NCI-H774 (cell line): ENCODE results near the gene SLX4IP.
"Not testable (repeated sequence)": the region's sequence is repeated elsewhere in the genome, so short reads cannot be mapped to it uniquely, and the experiment has no call there.

Source experiments
- DNase-seq: peaks from one replicate; lab custom pipeline; 2025; lab: John Stamatoyannopoulos, UW

SLX4IP gene

DNA sequence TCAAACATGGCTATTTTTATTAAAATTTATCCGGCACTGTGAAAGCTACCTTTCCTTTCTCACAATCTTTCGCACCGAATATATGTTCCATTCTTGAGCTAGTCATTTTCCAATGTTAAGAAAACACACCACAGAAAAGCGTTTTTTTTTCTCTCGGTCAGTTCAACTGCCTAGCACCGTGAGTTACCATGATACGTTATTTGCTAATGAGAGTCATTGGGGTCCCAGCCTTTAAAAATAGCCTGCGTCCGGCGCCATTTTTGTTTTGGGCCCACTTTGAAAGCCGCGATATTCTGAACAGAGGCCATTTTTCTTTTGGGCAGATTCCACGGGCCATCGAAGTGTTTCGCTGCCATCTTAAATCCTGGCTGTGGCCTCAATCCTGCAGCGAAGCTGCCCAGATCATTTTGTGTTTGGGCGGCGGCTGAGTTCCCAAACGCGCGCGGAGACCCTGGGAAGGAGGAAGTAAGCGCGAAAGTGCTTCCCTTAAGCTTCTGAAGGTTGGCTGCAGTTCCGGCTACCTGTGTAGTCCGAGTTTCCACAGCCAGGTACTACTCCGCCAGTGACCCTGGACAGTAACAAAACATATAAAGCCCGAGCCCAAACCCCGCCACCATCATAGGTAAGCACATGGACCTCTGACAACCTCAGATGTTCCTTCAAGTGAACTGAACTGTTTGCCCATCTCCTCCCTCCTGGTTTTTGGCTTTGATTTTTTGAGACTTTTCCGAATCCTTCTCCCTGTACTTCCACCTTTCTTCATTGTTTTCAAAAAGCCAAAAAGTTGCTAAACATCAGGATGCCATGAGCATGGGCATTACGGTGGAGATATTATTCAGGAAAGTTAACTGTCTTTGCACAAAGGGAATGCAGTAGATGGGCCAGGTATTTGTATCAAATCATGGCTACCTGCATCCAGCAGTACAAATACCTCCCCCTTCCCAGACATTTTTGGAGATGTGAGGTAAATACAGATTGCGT, at the start of gene SLX4IP:
TSS of gene SLX4IP (plus strand) at position 474 of the 981 bp plus-strand sequence. CDS start 22,900 bp downstream, outside the sequence.
- peak; percentile 94 for DNase-seq

- no peak for DNase-seq
Measured at GRCh38 chr20:10385850-10386544, 49.1 kb upstream of the SLX4IP start.

GRCh38 chr20:10387686-10388085, 47.4 kb upstream of the SLX4IP start:
- no peak for DNase-seq

GRCh38 chr20:10388597-10388996, 46.5 kb upstream of the SLX4IP start:
- DNase-seq: no peak

- no peak for DNase-seq
Measured at GRCh38 chr20:10390709-10391108, 44.4 kb upstream of the SLX4IP start.

GRCh38 chr20:10394752-10395151, 40.4 kb upstream of the SLX4IP start:
- not testable (repeated sequence) for DNase-seq

- no peak for DNase-seq
Measured at GRCh38 chr20:10398834-10399369, 36.2 kb upstream of the SLX4IP start.

GRCh38 chr20:10402938-10403608, 32.0 kb upstream of the SLX4IP start:
- no peak for DNase-seq

- no peak for DNase-seq
Measured at GRCh38 chr20:10404023-10404628, 31.0 kb upstream of the SLX4IP start.

DNA sequence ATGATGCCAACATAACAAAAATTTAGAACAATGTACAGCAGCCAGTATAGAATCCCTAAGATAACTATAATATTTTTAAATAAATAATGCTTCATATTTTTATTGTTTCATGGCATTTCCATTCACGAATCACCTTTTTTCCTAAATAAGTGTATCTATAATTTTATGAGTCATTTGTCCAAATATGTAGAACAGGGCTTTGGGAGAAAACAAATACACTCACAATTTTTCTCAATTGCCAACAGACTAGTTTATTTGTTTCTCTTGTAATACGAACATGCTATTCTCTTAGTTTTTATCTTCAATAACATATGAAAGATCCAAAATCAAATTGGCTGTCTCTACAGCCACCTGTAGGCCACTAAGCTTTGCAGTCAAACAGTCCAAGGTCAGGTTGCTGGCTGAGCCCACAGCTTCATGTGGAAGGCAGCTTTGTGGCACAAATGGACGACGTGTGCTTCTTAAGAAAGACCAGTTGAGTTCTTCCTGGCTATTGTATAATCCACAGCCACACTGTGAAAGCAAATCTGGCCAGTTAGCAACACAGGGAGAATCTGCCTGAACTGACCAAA, 30.1 kb upstream of the SLX4IP start:
- no peak for DNase-seq

DNA sequence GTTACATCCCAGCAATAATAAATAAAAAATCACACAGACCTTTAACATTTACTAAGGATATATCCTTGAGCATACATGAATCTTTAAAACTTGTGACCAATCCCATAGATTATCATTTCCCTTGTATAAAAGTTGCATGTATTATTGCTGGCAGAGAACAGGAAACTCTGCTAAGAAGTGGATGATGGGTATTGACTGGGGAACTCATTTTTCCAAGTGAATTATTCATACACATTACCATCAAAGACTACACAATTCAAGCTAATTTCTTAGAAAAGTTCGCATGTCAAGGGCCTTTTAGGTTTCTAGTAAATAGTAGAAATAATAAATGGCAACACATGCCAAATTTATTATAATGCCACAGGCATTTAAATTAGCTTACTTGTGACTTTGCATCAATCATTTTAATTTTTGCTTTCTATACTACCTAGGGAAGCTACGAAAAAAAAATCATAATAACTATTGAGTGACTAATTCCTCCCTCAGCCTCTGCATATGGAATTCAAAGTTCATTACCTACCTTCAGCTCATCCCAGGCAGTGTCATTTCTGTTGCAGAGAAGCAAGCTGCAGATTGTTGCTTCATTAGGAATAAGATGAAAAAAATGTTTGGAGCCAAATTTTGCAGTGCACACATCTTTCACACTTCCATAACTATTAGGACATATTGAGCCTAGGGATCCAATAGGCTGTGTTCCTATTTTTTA, 26.8 kb upstream of the SLX4IP start:
- DNase-seq: no peak

DNA sequence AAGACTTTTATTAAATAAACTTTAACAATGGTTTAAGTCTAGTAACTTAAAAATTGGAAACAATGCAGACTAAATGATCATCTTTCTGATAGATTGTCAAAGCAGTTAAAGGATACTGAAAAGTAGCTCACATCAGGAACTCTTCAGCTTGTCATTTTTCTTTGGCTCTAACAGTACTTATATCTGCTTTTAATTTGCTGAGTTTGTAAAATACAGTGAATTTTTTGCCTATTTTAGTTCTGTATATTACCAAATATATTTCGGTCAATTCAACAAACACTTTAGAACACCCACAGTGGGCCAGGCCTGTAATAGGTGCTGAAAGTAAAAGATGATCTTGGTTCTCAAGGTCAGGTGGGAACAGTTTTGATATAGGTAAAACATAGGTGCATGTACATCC, 23.4 kb upstream of the SLX4IP start:
- DNase-seq: no peak

GRCh38 chr20:10412591-10413408, 22.3 kb upstream of the SLX4IP start:
- DNase-seq: no peak

DNA sequence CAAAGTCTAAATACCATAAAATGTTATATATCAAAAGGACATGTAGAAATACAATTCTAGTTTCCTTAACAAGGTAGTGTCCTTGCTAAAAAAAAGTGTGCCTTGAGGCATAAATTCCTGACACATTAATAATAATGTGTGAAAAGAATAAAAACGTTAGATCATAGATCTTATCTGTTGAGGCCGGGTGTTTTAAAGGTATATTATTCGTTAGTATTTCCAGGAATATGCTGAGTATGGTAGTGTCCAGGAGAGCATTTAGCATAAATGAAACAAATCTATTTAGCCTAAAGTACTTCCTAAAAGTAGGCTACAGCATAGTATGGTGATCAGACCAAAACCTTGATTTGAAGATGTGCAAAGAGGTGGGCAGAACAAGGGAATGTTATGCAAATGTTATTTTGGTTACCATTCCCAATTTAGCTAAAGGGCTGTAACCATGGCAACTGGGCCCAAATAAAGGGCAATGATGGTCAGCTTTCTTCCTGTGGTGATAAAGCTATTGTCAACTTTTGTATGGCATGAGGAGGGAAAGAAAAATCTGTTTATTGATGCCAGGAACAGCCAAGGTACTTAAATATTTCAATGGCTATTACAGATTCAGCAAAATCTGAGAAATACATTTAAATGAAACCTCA, 20.0 kb upstream of the SLX4IP start:
- DNase-seq: no peak

- DNase-seq: not testable (repeated sequence)
Measured at GRCh38 chr20:10417218-10417617, 17.9 kb upstream of the SLX4IP start.

DNA sequence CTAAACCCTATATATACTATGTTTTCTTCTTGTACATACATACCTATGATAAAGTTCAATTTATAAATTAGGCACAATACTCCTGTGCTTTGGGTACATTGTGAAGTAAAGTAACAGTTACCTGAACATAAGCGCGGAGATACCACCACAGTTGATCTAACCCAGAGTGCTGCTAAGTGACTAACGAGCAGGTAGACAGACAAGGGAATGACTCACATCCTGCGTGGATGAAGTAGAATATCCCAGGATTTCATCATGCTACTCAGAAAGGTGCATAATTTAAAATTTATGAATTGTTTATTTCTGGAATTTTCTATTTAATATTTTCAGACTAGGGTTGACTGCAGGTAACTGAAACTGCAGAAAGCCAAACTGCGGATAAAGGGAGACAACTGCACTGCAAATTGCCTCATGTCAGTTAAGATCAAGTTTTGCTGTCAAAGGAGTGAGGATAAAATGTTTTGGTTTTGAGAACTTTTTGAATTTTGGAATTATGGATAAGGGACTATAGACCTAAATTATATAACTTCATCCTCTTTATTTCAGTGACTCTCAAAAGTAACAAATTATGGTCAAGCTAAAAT, 15.5 kb upstream of the SLX4IP start:
- no peak for DNase-seq

GRCh38 chr20:10423735-10424134, 11.4 kb upstream of the SLX4IP start:
- DNase-seq: no peak

DNA sequence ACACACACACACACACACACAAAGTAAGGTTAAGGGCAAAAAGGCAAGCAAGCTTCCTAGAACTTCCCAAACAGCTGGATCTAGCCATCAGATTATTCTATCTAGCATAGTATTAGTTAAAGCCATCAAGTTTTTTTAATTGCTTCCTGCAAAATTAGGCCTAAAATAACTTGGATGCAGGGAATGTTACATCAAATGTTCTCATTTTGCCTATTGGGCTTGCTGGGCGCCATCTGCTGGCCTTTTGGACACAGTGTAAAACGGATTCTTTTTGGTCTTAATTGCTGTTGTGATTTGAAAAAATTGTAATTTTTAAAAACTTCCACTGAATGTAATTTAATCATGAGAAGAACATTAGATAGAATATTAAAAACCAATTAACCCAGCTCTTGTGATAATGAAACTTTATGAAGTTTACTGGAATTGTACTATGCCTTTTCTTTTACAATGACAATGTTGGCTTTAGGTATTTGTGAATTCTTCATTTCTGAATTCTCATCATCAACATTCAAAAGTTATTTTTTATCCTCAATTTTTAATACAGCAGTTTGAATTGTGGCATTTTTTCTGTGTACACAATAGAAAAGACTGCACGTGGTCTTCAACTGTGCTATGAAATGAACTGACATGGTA, 7.9 kb upstream of the SLX4IP start:
- peak; percentile 44 for DNase-seq

- no peak for DNase-seq
Measured at GRCh38 chr20:10428008-10428407, 7.1 kb upstream of the SLX4IP start.
